Measurements from ENCODE around the gene PITPNM1. TPM values are rescaled to one million over a fixed set of nuclear protein-coding genes. Genes with fewer than 3 reads are reported as not detected.

The PITPNM1 gene
- total and polyA plus RNA-seq, 2 of the 13 experiments (the other 11 are each of a cell fraction or from before 2014, with no cell fraction given), result 8.2 to 8.5 TPM

DNA sequence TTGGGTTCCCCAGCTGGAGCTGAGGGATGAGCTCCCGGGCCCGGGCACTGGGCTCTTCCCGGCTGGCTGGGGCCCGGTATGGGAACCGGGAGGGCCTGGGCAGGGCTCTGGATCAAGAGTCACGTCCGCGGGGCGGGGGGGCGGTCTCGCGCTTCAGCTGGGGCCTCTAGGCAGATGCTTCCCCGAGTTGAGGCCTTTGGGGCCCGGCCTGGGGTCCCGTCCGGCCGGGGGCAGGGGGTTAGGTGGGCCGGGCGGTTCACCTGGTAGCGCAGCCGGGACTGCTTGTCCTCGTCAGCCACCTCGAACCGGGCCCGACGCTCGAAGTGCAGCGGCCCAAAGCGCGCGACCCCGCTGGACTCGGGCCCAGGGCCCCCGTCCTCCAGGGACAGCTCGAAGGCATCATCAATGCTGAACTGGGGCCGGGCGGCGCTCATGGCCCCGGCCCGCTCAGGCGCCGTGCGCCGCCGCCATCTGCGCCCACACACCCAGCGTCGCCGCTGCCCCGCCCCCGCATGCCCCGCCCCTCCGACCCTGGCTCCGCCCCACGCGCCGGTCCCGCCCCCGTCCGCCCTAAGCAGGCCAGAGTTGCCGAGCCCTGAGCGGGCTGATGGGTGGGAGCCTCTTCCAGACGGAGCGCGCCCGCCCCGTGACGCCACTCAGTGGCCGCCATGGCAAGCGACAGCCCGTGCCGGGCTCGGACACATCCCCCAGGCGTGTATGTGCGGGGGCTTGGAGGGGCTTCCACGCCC is 36.2 kb downstream of the PITPNM1 start, which contains the start of gene TMEM134 (continued):
- TF ChIP-seq, protein P1, sequence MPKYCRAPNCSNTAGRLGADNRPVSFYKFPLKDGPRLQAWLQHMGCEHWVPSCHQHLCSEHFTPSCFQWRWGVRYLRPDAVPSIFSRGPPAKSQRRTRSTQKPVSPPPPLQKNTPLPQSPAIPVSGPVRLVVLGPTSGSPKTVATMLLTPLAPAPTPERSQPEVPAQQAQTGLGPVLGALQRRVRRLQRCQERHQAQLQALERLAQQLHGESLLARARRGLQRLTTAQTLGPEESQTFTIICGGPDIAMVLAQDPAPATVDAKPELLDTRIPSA (CRISPR knock-in tag; IDR thresholded peaks at IDR 0.05; ENCODE audit: borderline replicate concordance), result 0 out of 2 replicates have a peak, but pooled peaks have one; percentile 62
- TF ChIP-seq POGZ (CRISPR knock-in tag; IDR thresholded peaks at IDR 0.05) (peak; percentile 19; the same call in 1 of the 2 replicates), TAF15 (IDR thresholded peaks at IDR 0.05; ENCODE audit: low read depth, low read length, poor library complexity, severe bottlenecking) (peak; percentile 27), ZNF501 (CRISPR knock-in tag; IDR thresholded peaks at IDR 0.05) (peak; percentile 68; the same call in 1 of the 2 replicates), ADNP (CRISPR knock-in tag; IDR thresholded peaks at IDR 0.05) (peak; percentile 23; the same call in 1 of the 2 replicates), TBX3 (IDR thresholded peaks at IDR 0.05; ENCODE audit: borderline replicate concordance) (no peak), MTF2 (CRISPR knock-in tag; IDR thresholded peaks at IDR 0.05; ENCODE audit: borderline replicate concordance) (no peak), MLLT10 (CRISPR knock-in tag; IDR thresholded peaks at IDR 0.05) (no peak), GATAD2A (CRISPR knock-in tag; IDR thresholded peaks at IDR 0.05) (peak; percentile 56), ZNF24 (IDR thresholded peaks at IDR 0.05) (no peak), HIVEP1 (CRISPR knock-in tag; IDR thresholded peaks at IDR 0.05) (no peak), ZNF143 (CRISPR knock-in tag; IDR thresholded peaks at IDR 0.05) (peak; percentile 63), ZSCAN25 (CRISPR knock-in tag; IDR thresholded peaks at IDR 0.05) (0 out of 2 replicates have a peak, but pooled peaks have one; percentile 31), PHB2 (IDR thresholded peaks at IDR 0.05; ENCODE audit: partially characterized antibody) (no peak), PPARG (CRISPR knock-in tag; conservative IDR thresholded peaks at IDR 0.05) (no peak), GABPA (IDR thresholded peaks at IDR 0.05; ENCODE audit: low read depth, low read length) (no peak; the same call in 1 of the 2 replicates), GABPA (CRISPR knock-in tag; IDR thresholded peaks at IDR 0.05; ENCODE audit: low read depth) (no peak; the same call in 1 of the 2 replicates), KLF12 (CRISPR knock-in tag; IDR thresholded peaks at IDR 0.05; ENCODE audit: borderline replicate concordance) (peak; percentile 74; the same call in 1 of the 2 replicates), CHD2 (IDR thresholded peaks at IDR 0.05; ENCODE audit: low read depth, low read length) (0 out of 2 replicates have a peak, but pooled peaks have one; percentile 26), BRD4 (CRISPR knock-in tag; IDR thresholded peaks at IDR 0.05) (0 out of 2 replicates have a peak, but pooled peaks have one; percentile 63), MYC (CRISPR knock-in tag; IDR thresholded peaks at IDR 0.05; ENCODE audit: borderline replicate concordance) (peak; percentile 77), ZNF883 (CRISPR knock-in tag; IDR thresholded peaks at IDR 0.05; ENCODE audit: not compliant biosample characterization) (no peak), GFI1 (CRISPR knock-in tag; IDR thresholded peaks at IDR 0.05; ENCODE audit: borderline replicate concordance) (no peak)
- TF ChIP-seq, protein P2, sequence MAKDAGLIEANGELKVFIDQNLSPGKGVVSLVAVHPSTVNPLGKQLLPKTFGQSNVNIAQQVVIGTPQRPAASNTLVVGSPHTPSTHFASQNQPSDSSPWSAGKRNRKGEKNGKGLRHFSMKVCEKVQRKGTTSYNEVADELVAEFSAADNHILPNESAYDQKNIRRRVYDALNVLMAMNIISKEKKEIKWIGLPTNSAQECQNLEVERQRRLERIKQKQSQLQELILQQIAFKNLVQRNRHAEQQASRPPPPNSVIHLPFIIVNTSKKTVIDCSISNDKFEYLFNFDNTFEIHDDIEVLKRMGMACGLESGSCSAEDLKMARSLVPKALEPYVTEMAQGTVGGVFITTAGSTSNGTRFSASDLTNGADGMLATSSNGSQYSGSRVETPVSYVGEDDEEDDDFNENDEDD (CRISPR knock-in tag; IDR thresholded peaks at IDR 0.05; ENCODE audit: borderline replicate concordance), result peak; percentile 64; the same call in 1 of the 2 replicates
- TF ChIP-seq, protein P3, sequence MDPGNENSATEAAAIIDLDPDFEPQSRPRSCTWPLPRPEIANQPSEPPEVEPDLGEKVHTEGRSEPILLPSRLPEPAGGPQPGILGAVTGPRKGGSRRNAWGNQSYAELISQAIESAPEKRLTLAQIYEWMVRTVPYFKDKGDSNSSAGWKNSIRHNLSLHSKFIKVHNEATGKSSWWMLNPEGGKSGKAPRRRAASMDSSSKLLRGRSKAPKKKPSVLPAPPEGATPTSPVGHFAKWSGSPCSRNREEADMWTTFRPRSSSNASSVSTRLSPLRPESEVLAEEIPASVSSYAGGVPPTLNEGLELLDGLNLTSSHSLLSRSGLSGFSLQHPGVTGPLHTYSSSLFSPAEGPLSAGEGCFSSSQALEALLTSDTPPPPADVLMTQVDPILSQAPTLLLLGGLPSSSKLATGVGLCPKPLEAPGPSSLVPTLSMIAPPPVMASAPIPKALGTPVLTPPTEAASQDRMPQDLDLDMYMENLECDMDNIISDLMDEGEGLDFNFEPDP (CRISPR knock-in tag; conservative IDR thresholded peaks at IDR 0.05), result 0 out of 2 replicates have a peak, but pooled peaks have one; percentile 39
- TF ChIP-seq, protein P4, sequence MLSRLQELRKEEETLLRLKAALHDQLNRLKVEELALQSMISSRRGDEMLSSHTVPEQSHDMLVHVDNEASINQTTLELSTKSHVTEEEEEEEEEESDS (CRISPR knock-in tag; IDR thresholded peaks at IDR 0.05; ENCODE audit: borderline replicate concordance), result no peak

Measured in HepG2 (cell line).